ENCODE results near the gene VWF.

The VWF gene

GRCh38 chr12:5944688-5945070 is 179.8 kb downstream of the VWF start:
- no peak for DNase-seq

DNA sequence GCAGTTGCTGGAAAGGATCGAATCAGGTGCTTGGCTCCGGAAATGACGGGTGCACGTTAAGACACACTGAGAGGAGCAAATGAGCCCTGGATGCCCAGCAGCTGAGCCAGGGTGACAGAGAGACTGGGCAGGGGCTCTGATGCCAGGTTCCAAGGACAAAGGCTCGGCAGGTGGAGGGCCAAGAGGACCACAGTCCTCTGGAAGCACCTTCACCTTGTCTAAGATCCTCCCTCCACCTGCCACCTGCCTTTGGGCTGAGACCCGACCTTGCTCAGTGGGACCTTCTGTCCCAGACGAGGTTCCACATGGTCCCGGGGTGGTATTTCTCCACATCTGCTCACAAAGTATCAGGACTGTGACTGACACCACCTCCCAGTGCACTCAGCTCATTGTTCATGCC is 180.4 kb downstream of the VWF start:
- DNase-seq, result no peak

DNA sequence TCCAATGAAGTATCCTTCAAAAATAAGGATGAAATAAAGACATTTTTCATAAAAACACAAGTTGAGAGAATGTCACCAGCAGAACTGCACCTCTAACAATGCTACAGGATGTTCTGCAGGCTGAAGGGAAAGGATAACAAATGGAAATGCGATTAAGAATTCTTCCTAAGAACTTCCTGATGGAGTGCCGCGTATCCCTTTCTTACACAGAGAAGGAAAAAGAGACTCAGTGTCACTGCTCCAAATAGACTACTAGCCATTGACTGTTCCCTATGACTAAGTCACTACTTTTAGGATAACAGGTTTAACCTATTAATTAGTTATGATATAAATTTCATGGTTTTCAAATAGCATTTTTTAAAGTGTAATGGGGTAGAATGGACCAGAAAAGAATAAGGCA is 182.6 kb downstream of the VWF start:
- no peak for DNase-seq

DNA sequence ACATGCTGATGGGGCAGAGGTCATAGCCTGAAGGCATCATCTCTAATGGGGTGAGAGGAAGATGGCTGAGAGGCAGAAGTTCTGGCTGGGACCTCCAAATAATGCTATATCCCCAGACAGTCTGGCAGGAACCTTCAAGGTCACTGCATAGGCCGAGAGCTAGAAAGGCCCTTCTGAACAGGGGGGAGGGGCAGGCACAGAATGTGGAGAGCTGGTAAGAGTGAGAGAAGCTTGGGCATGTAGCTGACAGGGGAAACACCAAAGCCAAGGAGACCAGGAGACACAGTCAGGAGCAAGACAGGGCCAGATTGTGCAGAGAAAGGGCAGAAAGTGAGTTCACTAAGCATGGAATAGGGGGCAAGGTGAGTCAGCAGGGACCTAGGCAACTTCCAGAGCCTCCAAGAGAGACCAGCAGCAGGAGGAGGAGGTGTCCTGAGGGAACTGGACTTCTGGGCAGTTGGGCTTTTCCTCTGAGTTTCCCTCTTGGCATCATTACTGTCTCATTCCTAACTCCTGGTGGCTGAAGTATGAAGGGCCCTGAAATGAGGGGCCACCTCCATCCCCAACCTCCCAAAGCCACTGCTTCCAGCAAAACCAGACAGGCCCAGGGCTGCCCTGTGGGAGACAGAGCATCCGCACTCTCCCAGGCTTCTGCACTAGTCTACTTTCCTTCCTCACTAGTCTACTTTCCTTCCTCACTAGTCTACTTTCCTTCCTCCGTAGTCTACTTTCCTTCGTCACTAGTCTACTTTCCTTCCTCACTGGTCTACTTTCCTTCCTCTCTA is 196.5 kb downstream of the VWF start:
- DNase-seq, result no peak

DNA sequence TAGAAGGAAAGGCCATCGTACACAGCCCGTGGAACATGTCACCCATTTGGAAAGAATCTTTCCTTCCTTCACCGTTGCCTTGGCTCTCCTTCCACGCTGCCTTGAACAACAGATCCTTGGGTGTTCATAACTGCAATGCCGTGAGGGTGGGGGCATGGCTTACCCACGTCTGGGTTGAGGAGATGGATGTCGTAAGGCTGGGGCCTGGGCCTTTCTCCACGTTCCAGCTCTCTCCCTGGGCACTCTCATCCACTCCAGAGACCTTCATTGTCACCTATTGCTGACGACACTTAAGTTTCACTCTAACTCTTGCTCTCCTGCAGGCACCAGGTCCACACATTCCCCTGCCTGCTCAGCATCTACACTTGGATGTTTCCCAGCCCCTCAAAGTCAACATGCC is 198.8 kb downstream of the VWF start:
- no peak for DNase-seq

DNA sequence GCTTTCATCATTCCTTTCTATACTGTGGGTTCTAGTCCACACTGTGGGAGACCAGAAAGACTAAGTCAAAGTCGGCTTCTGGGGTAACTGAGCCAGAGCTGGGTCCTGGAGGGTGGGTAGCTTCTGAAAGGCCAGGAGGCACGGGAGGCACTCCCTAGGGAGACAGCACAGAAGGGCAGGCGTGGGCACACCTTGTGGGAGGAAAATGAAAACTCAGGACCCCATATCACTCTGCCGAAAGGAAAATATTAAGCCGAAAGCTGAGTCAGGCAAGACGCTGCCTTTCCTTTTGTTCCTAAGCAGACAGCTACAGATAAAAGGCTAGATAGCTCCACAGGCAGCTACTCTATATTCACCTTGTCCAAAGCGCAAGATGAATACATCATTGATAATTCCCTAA is 200.1 kb downstream of the VWF start:
- no peak for DNase-seq

- DNase-seq, result no peak
These were observed 200.7 kb downstream of the VWF start for GRCh38 chr12:5923751-5924150.

DNA sequence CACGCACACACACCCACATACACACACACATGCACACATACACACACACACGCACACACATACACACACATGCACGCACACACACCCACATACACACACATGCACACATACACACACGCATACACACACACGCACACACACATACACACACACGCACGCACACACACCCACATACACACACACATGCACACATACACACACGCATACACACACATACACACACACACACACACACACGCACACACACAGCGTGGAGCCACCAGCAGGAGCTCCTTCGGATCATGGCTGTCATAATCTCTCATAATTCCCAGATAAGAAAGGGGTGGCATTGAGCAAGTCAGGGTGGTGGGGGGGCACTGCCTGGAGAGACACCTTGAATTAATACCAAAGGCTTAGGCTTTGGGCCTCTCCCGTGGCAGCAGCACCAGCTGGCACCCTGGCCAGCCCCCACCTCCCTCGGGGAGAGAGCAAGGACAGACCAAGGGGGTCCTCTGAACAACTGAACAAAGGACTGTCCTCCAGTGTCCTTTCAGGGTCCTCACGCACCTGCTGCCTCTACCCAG is 201.3 kb downstream of the VWF start:
- no peak for DNase-seq

- DNase-seq, result no peak
These were observed 202.2 kb downstream of the VWF start for GRCh38 chr12:5921966-5922899.

- no peak for DNase-seq
These were observed 203.2 kb downstream of the VWF start for GRCh38 chr12:5921027-5921909.

DNA sequence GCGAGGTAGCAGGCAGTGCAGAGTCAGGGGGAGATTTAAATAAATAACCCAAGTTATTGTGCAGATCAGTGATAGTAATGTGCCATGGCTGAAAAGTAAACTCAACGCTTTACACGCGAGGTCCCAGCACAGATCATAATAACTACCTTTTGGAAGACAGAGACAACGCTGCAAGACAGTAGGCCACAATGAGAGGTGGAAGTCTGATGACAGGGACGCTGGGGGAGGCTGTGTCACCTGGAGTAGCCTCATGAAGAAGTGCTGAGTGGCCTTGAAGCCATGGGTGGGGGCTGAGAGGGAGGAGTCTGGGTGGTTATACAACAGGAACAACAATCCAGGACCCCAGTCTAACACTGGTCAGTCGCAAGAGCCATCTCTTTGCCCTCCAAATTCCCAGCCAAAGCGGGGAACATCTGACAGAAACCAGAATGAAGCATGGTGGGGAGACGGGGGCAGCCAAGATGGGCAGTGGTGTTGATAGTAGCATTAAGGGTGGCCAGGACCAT is 207.6 kb downstream of the VWF start:
- no peak for DNase-seq

DNA sequence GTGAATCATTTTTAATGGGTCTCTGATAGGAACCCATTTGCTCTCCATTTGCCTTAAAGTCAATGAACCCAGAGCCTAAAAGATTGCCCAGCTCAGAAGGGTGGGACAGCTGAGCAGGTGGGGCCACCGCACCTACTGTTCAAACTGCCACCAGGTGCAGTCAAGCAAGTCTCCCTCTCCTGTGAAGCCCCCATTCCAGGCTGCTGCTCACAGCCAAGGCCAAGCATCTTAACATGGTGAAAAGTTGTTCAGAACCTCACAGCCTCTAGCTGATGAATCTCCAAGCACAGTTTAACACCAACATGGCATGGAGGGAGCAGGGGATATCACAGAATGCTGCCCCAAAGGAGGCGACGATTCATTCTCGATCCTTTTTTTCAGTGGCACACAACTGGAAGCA is 209.0 kb downstream of the VWF start:
- DNase-seq, result no peak

DNA sequence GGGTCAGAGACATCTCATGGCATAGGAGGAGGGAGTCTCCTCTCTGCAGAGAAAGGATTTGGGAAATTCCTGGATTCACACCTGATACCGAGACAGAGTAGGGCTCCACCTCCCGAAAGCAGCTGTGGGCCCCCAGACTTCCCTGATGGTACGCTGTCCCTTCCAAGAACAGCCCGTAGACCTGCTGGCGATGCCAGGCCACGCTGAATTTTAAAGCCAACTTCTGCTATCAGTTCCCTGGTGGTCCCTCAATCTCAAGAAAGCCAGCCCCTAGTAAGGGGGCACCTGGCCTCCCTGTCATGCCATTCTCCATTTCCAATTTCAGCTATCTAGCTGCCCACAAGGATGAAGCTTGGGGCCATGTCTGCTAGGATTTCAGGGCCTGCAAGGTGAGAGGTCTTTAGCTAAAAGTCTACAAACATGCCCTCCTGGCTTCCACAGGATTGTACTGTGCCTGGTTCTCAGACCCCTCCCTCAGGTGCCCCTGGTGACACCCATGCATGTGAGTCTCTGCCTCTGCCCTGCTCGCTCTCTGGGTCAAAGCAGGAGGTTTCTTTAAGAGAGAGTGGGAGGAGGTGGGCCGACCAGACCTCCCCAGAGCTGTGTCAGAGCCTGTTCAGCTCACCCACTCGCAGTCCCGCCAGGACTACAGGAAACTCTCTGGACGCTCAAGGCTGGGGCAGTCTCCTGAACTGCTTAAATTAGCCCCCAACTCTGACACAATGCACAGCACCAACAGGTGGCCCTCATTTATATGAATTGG is 209.9 kb downstream of the VWF start:
- DNase-seq, result no peak

DNA sequence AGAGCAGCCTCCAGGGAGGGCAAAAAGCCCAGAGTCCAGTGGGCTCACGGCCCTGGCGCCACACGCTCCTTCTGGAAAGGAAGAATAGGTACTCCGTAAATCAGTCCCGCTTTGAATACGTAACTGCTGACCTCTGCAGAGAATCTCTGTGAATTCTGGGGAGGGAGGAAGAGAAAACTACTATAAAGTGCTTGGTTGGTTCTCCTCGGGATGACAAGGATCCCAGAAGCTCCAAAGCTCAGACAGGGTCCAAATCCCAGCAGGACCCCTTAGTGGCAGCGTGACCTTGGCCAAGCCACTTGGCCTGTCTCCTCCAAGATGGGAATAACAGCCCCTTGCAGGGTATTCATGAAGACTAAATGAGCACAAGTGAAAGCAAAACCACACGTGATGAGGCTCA is 211.1 kb downstream of the VWF start:
- no peak for DNase-seq

DNA sequence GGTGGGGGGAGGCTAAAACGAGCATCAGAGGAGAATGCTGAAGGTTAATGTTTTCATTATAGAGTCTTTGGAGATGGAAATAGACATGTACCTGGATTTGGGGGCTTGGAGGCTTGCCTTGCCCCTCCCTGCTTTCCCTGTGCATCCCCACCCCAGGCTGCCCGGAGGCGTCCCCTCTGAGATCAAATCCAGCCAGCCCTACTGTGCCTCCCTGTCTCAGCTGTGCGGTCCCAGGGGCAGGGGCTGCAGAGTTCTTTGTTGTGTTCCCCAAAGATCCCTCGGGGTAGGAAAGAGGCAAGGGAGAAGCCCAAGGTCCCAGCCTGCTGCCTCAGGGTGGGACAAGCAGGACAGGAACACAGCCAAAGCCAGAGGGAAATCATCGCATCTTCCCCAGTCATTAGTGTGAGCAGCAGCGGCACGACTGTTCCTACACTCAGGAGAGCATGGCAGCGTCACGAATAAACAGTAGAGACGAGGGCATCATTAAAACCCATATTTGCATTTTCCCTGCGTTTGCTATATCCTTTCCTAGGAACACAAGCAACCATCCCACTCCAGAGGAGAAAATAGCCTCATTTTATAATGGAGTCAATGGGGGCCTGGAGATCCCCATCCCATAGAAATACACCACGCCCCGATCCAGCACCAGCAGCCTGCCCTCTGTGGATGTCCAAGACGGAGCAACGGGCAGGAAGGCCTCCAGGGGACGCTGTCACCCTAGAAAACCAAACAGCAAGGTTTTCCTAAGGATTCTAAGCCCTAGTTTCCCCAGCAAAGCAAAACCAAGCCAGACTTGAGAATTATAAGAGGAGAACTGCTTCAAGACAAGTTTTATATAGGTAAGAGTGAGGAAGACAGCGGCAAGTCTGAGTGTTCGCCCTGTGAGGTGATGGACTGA is 211.8 kb downstream of the VWF start:
- DNase-seq, result no peak

DNA sequence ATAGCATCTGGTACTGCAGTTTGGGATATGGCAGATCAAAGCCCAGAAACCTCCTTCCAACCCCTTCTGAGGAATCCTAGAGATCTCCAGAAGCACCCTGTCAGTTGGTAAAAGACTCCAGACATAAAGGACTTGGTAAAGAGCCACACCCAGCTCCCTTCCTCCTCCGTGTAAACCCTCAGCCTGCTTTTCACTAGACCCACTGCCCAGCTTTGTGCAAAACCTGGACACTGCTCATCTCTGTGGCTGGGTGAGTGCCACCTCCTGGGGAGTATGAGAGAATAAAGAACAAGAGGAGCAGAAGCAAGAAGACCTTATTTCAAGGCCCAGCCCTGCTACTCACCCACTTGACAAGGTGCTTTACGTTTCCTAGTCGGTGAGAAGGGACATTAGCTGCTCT is 212.5 kb downstream of the VWF start:
- no peak for DNase-seq

GRCh38 chr12:5910790-5911548 is 213.5 kb downstream of the VWF start:
- no peak for DNase-seq

DNA sequence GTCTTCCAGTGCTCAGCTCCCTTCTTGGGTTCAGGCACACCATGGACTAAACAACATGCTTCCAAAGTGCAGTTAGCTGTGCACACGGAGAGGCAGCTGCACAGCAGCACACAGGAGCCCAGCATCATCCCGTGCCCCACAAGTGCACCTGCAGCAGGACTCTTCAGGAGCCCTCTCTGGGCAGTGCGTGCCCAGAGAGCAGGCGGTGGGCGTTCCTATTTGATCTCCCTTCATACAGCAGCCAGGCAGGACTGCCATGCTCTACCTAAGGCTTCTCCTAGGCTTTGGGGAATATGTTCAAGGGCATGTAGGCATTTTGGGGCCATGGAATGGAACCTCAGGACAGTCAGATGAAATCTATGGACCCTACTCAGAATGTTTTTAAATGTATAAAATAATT is 214.9 kb downstream of the VWF start:
- no peak for DNase-seq

- DNase-seq, result no peak
These were observed 216.2 kb downstream of the VWF start for GRCh38 chr12:5908251-5908650.

DNA sequence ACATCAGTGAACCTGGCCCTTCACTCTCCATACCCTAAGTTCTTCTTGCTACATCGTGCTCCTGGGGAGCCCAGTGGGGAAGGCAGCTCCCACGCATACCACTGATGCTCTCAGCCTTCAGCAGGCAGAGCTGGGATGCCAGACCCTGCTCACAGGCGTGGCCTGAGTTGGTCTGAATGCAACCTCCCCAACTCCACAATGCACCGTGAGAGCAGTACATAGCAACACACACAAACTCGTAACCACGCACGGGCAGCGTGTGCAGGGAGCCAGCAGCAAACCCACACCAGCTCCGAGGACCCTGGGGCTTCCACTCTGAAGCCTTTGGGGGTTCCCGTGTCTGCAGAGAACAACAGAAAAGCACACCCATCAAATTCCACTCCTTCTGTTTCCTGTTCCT is 216.7 kb downstream of the VWF start:
- no peak for DNase-seq
